GM12892 (cell line): ENCODE data around the gene SH3TC1.

ENCODE experiments used
- POLR2A ChIP-seq: IDR thresholded peaks from 2 replicates; pipeline ENCODE4 v1.6.1; 2011; ENCODE audit warnings: low read depth, low read length, control low read depth
- POLR2AphosphoS5 ChIP-seq: IDR thresholded peaks from 2 replicates; pipeline ENCODE4 v1.6.1; 2011; ENCODE audit warnings: low read depth, low read length, control low read depth
- TAF1 ChIP-seq: IDR thresholded peaks from 2 replicates; pipeline ENCODE4 v1.6.1; 2011; ENCODE audit warnings: low read depth, mild to moderate bottlenecking, control low read depth, low read length, borderline replicate concordance

DNA sequence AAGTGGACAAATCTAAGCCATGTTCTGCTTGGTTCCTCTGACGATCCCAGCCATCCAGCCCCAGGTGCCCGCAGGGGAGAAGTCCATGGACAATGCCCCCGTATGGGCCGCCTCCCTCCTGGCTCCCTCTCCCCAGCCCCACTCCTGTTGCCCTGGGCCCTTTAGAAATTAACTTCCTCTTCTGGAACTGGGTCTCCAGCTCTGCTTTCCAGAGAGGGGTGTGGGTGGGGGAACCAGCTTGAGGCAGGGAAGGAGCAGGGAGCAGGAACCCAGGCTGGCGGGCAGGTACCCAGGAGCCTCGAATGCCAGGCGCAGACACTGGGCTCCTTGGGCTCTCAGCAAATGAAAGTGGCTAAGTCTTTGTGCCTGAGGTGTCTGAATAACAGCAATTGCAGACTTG, 27.8 kb upstream of the SH3TC1 start:
- TF ChIP-seq TAF1: no peak
- TF ChIP-seq POLR2A: no peak
- no peak for TF ChIP-seq POLR2AphosphoS5
